Activated naive CD4-positive, alpha-beta T cell (primary cell): ENCODE measurements around the gene PIGO.

ENCODE experiments used
- DNase-seq, 4 experiments: peaks; one replicate each; lab custom pipeline; 2025; lab: John Stamatoyannopoulos, UW

PIGO gene

DNA sequence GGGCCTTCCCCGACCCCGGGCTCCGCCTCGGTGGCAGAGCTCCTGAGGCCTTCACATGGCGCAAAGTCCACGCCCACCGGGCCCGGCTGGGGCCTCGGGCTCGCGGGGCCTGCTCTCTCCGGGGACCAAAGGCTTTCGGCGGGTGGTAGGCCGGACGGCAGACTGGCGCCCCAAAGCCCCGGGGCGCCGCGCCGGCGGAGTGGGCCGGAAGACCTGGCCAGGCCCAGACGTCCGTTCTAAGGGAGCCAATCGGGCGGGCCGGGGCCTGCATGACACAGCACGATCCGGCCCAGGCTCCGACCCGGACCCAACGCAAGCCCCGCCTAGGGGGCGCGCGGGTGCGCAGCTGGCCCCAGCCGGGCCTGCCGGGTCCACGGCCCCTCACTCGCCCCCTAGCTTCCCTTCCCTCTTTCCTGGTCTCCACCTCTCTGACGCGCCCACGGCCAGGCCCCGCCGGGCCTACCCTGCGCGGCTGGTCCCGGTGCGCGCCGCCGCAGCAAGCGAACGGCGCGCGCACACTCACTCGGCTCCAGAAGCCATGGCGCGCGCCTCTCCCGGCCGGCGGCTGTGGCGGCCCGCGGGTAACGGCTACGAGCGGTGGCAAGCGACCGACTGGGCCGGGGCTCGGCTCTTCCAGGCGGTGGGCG is 24.5 kb downstream of the PIGO start:
- DNase-seq, result peak; percentile 49 to 71 (median 62)

DNA sequence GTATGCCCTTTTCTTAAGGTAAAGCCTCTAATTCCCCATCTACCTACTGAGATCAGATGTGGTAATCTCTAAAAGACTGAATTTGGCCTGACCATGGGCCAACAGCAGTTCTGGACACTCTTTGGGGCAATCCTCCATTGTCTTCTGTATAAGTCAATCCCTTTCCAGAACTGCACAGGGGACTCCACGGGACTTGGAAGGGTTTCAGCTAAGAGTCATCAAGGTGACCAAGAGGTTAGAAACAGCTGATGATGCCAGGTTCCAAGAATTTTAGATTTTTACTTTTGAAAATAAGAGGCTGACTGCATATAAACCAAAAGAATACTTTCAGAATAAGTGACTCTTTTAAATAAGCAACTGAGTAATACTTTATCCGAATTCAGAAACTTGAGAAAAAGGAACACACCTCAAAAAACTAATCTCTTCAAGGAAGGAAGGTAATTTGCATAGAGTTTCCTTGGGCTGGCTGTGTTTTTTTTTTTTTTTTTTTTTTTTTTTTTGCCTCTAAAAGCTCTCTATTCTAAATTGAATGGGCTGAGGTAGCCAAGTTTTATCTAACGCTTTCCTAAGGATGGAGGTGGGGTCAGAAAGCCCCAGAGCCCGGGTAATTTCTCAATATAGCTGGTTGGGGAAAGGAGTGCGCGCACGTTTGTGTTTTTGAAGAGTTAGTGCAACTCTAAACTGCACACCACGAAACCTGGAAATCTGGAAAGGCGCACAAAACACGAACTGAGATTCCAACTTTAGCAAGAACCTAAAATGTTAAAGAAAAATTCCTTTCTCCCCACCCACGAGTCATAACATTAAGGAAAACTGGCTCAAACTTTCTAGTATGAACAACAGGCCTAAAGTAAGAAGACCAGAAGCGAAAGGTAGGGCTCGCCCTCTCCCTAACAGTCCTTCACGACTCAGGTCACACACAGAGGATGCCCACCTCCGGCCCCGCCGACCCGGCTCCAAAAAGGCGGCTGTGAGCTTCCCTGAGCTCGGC is 25.3 kb downstream of the PIGO start:
- DNase-seq, result no peak

DNA sequence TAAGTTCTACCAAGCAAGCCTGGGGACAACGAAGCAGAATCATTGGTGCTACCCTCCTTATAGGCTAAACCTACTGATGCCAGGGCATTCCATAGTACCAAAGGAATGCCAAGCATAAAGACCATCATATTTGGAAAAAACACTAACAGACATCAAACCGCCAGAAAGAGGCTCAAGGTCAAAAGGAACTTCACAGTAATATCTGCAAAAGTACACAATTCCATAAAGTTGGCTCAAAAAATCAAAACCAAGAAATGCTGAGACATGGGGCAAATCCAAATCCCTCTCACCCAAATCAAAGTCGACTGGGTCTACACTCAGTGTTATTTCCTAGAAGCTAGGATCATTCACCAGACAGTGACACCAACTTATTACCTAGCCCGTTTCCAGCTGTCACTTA is 27.4 kb downstream of the PIGO start:
- DNase-seq, result no peak

DNA sequence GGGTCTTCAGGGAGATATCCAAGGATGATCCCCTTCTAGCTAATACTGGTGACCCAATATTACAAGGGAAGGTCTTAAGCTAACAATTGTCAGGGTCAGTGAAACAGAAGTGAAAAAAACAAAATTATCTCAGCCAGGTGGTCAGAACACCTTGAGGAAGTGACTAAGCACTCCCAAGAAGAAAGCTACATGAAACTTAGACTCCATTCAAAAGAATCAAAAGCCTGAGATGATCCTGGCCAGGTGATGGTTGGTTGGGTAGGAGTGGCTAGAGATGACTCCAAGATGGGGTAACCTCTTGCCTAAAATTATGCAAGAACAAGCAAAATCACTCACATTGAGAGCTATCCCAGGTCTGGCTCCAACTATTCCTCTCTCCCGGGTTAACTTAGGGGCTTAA is 29.3 kb downstream of the PIGO start:
- DNase-seq, result no peak

DNA sequence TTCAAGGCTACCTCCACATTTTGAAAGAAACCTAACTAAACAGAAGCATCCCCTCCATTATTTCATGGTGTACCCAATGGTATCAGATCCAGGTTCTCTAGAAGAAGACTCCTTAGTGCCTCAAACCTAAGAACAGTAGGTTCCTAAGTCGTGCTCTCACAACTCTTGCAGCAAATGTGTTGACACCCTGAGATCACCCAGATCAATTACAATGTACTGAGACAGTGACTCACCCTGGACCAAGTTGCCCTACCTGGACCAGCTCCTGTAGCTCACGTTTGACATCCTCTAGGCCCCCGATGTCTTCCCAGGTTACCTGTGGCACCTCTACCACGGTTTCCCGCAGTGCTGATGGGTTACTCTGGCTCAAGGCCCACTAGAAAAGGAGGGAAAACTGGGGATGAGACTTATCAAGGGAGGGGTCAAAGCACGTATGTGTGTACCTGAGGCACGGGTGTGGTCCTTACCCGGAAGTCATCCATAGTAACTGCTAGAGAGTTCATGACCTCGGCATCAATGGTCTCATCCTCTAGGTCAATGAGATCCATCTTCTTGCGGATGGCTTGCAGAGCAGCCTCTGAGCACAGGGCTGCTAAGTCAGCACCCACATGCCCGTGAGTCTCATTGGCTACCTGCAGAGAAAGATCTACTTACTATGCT is 35.7 kb downstream of the PIGO start:
- DNase-seq, result no peak

DNA sequence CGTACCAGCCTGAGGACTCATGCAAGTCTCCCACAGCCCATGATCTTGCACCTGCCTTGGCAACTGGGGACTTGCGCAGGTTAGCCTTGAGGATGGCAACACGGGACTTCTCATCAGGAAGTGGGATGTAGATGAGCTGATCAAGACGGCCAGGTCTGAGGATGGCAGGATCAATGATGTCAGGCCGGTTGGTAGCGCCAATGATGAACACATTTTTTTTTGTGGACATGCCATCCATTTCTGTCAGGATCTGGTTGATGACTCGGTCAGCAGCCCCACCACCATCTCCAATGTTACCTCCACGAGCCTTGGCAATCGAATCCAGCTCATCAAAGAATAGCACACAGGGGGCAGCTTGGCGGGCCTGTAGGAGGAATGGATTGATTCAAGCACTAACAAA is 37.0 kb downstream of the PIGO start:
- no peak for DNase-seq

DNA sequence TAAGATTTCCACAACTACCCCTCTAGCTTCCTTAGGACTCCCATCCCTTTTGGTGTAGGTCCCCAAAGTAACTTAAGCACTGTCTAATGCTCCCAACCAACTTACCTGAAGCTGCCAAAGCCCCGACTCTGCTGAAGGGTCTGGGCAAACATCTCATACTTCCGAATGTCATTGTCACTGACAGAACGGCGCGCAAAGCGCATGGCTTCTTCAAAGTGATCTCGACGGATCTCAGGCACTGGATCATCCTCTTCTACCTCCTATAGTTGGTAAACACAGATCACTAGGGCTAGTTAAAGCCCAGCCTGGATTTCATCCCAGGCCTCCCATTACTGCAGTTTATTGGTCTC is 39.1 kb downstream of the PIGO start:
- no peak for DNase-seq

DNA sequence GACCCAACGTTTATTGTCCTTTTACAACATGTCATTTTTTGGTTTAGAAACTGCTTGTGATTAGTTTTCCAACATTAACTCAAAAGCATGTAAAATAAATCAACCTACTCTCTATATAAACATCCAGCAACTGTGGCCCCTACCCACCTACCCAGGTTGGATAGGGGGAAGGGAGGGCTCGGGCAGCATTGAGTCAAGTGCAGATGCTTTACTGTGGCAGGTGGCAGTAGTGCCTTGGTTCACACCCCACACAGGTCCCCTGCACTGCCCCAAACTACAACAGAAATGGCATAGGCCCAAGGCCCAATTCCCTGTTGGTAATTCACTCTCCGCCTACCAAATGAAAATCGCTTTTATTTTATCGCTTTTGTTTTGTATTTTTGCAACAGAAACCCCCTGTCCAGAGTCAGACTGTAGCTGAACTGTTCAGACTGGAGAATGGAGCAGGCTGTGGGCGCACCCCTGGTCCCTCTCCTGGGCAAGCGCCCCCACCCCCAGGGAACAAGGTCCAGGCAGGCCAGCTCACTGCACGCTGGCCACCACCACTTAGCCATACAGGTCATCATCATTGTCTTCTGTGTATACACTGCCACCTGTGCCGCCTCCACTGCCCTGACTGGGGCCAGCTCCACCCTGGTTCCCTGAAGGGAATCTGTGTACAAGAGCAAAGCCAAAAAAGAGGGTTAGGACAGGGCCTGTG is 39.7 kb downstream of the PIGO start:
- no peak for DNase-seq

DNA sequence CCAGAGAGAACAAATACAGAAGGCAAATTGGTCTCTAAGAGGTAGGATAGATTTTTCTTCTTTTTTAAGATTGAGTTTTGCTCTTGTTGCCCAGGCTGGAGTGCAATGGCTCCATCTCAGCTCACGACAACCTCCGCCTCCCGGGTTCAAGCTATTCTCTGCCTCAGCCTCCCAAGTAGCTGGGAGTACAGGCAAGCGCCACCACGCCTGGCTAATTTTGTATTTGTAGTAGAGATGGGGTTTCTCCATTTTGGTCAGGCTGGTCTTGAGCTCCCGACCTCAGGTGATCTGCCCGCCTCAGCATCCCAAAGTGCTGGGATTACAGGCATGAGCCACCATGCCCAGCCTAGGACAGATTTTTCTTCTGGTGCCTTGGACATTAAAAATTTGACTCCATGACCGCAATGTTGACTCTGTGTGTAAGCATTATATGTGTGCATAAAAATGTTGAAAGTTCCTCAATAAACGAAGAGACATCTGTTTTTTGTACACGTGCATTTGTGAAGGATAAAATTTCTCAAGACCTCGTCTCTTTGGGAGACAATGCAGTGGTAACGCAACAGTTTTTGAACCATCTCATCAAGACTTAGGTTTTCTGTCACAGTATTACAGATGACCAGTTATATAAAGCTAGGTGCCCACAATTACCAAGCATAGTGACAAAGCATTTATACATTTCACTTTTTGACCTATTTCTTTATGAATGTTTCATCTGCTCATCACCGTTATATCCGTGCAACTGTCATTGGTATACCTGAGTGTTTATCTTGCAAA is 41.3 kb downstream of the PIGO start:
- DNase-seq, result no peak

DNA sequence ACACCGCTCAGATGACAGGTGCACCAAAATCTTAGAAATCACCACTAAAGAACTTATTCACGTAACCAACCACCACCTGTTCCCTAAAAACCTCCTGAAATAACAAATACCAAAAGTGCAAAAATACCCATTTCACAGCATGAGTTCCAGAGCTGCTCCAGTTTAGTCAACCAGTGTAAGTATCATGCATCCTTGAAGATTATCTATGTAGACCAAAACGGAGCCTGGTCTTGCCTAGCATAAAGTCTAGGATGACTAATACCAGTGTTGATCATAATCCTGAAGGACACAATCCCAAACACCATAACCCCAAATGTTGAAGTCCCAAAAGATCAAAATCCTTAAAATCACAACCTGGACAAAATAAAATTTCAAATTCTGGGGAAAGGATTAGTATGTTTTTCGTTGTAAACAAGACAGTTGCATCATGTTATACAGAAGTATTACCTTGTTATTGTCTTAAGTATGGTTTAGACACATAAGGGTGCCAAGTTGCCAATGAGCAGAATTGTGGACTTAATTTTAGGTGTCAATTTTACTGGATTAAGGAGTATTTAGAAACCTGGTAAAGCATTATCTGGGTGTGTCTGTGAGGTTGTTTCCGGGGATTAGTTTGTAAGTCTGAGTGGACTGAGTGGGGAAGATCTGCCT is 42.1 kb downstream of the PIGO start:
- no peak for DNase-seq

DNA sequence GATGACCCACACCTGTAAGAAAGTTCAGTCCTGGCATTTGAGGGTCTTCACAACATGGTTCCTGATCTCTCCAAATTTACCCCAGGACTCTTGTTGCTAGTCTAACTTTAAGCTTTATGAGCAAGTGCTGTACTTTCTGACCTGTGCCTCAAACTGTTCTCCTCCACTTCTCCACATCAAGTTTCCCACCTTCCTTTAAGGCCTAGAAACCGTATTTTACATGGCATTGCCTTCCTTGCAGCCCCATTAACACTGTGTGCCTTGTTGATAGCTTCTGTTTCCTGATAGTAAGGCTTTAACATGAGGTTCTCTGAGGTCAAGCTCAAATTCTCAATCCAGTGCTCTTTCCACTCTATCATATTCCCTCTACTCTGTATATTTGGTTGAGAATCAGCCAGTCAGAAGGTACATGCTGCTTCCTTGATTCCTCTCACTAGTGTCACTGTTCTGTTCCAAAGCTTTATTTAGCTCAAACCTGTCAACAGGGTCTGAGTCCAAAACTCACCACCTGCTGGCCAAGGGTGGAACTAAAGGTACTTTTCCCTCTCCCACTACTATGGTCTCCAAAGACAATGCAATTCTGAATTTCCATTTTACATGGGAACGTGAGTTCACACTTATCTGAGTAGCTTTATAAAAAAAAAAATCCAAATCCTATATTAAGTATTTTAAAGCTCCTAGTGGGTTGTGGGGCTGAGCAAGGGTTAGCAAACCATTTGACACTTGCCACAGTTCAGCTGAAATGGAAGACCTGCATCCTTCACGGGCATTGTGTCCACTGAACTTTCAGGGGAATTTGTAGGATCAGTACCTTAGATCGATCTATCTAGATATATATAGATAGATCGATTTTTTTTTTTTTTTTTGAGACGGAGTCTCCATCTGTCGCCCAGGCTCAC is 45.1 kb downstream of the PIGO start:
- peak in 3 of 4 experiments; percentile 8 to 24 (median 13) for DNase-seq

DNA sequence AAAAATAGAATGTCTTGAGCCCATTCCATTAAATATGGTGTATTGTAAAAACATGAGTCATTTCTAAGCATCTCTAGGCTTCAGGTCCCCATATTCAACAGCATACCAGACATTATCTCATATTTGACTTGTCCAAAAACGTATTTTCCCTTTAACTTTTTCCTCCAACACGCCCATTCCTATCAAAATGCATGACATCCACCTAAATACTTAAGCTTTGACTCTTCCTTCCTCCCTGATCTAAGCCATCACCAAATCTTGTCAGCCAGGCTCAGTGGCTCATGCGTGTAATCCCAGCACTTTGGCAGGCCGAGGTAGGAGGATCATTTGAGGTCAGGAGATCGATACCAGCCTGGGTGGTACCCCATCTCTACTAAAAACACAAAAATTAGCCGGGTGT is 47.9 kb downstream of the PIGO start:
- no peak for DNase-seq

DNA sequence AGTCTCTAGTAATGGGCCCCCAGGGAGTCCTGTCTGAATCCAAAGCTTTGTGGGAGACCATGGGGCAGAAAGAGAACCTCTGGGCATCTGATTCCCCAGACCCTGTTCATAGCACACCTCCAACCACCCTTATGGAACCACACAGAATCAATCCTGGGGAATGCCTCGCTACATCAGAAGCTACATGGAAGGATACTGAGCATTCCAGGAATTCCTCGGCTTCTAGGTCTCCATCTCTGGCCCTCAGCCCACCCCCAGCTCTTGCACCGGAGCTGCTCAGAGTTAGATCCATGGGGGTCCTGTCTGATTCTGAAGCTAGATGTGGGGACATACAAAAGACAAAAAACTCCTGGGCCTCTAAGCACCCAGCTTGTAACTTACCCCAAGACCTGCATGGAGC is 52.3 kb downstream of the PIGO start:
- no peak for DNase-seq

DNA sequence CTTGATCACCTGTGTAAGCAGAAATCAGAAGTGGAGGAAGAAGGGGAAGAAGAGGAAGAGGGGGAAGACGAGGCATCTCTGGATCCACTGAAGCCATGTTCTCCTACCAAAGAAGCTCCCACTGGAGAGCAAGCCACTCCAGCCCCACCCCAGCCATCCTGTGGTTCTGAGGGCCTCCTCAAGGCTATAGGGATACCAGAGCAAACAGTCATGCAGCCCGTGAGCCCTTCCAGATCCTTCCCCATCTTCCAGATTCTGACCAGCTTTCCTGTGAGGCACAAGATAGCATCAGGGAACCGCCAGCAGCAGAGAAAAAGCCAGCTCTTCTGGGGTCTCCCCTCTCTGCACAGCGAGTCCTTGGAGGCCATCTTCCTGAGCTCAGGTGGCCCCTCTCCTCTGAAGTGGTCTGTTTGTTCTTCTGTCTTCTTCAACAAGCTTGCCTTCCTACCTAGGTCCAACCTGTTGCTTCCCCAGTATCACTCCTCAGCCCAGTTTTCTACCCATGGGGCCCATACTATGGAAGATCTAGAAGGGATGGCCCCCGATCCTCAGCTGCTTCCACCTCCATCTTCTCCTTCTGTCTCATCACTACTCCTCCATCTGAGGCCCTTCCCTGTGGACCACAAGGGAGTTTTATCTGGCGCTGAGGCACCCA is 53.4 kb downstream of the PIGO start:
- no peak for DNase-seq

DNA sequence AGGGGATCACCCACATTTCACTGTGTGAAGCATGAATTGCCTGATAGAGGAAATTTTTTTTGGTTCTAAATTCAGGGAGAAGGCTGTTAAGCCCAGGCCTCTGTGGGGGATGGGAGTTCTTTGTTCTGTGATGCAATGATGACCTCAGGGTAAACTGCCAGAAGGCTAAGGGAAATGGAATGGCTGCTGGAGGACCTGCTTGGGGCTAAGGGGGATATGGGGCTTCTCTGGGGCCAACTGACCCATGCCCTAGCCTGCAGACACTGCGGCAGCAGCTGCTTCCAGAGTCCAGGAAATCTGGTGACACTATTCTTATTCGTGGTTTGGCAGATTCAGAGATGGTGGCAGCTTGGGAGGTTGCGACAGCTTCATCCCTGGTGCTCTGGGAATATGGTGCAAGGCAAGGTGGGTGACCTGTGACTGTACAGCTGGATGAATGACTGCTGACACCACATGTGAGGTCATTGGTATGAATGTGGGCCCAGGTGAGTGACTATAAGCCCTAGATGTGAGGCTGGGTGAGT is 54.2 kb downstream of the PIGO start:
- DNase-seq, result no peak
